IMR-90 (cell line): ENCODE measurements around the gene OXNAD1. TPM values are rescaled to one million over a fixed set of nuclear protein-coding genes. Genes with fewer than 3 reads are reported as not detected.
A peak's percentile ranks its signal among the peaks of the same experiment; 100 is the strongest.

Experiments
- ATAC-seq: fragments of 200-7000 bp; cut with Tn5 transposase; 2 replicates; pipeline ENCODE4 v1.9.1; 2020; ENCODE audit warnings: low read depth, mild to moderate bottlenecking, moderate library complexity
- BruUV-seq: library from RNA; stranded (reverse); fragments of 400-500 nt; replicated peaks from 2 replicates; lab custom pipeline; 2021; lab: Mats Ljungman, UMichigan
- CTCF ChIA-PET: fragments of 300-600 bp; formaldehyde crosslinking; extraction: SDS; loops from one replicate; lab custom pipeline; 2021; ENCODE audit warnings: antibody characterized with exemption; lab: Yijun Ruan, JAX
- POLR2A ChIA-PET: fragments of 300-600 bp; sonication (Branson Sonifier 250); formaldehyde crosslinking; loops from one replicate; lab custom pipeline; 2022; ENCODE audit warnings: antibody characterized with exemption; ENCODE audit not compliant: unreplicated experiment; lab: Charles Lee
- DNase-seq: peaks from one replicate; pipeline ENCODE4 v3.0.0; 2013
- H2AFZ ChIP-seq: replicated peaks from 2 replicates; pipeline ENCODE3; 2013; ENCODE audit warnings: low read length, mild to moderate bottlenecking; ENCODE audit not compliant: poor library complexity
- H2AK5ac ChIP-seq: 2 replicates; pipeline ENCODE4 v1.6.1; 2013; ENCODE audit warnings: low read depth, low read length, inconsistent platforms
- H2AK9ac ChIP-seq: replicated peaks from 2 replicates; pipeline ENCODE3; 2013; ENCODE audit warnings: mild to moderate bottlenecking, low read depth, low read length, moderate library complexity; ENCODE audit not compliant: poor library complexity
- H2BK120ac ChIP-seq: 2 replicates; pipeline ENCODE4 v1.6.1; 2013; ENCODE audit warnings: low read depth, low read length, inconsistent platforms
- H2BK15ac ChIP-seq: 3 replicates; pipeline ENCODE4 v1.6.1; 2013; ENCODE audit warnings: low read depth, low read length, inconsistent platforms
- H2BK20ac ChIP-seq: 2 replicates; pipeline ENCODE4 v1.6.1; 2013; ENCODE audit warnings: low read depth, mild to moderate bottlenecking, inconsistent platforms, low read length, moderate library complexity
- H2BK5ac ChIP-seq: 2 replicates; pipeline ENCODE4 v1.6.1; 2013; ENCODE audit warnings: mild to moderate bottlenecking, low read depth, low read length, inconsistent platforms; ENCODE audit not compliant: poor library complexity, severe bottlenecking
- H3K14ac ChIP-seq: replicated peaks from 2 replicates; pipeline ENCODE4 v1.6.1; 2013; ENCODE audit warnings: low read depth, low read length, inconsistent platforms
- H3K18ac ChIP-seq: 2 replicates; pipeline ENCODE4 v1.6.1; 2013; ENCODE audit warnings: low read depth, low read length, control low read depth
- H3K23ac ChIP-seq: 2 replicates; pipeline ENCODE4 v1.6.1; 2013; ENCODE audit warnings: low read depth, low read length, inconsistent platforms
- H3K27ac ChIP-seq: 2 replicates; pipeline ENCODE4 v1.5.1; 2013; ENCODE audit warnings: mild to moderate bottlenecking, control low read depth, low read length; ENCODE audit not compliant: insufficient read depth
- H3K27me3 ChIP-seq: 2 replicates; pipeline ENCODE4 v1.6.1; 2013; ENCODE audit warnings: low read length; ENCODE audit not compliant: control insufficient read depth, insufficient read depth
- H3K36me3 ChIP-seq: 2 replicates; pipeline ENCODE4 v1.6.1; 2013; ENCODE audit warnings: low read length, mixed read lengths; ENCODE audit not compliant: control insufficient read depth, insufficient read depth
- H3K4ac ChIP-seq: 2 replicates; pipeline ENCODE4 v1.6.1; 2013; ENCODE audit warnings: low read depth, low read length, inconsistent platforms
- H3K4me1 ChIP-seq: 2 replicates; pipeline ENCODE4 v1.6.1; 2013; ENCODE audit warnings: low read length, mixed read lengths; ENCODE audit not compliant: control insufficient read depth, insufficient read depth
- H3K4me2 ChIP-seq: 2 replicates; pipeline ENCODE4 v1.6.1; 2013; ENCODE audit warnings: low read depth, mild to moderate bottlenecking, control low read depth, low read length, moderate library complexity
- H3K4me3 ChIP-seq: 2 replicates; pipeline ENCODE4 v1.5.1; 2013; ENCODE audit warnings: low read depth, mild to moderate bottlenecking, control low read depth, low read length, moderate library complexity; ENCODE audit not compliant: insufficient read depth
- H3K56ac ChIP-seq: 2 replicates; pipeline ENCODE4 v1.6.1; 2013; ENCODE audit warnings: low read length, inconsistent platforms; ENCODE audit not compliant: insufficient read depth; ENCODE audit errors: extremely low read depth
- H3K79me1 ChIP-seq, 2 experiments: 2 replicates each; pipeline ENCODE4 v1.6.1; 2013; ENCODE audit warnings: low read length in 2 of 2, inconsistent platforms in 1 of 2, low read depth in 1 of 2
- H3K9ac ChIP-seq: 2 replicates; pipeline ENCODE4 v1.6.1; 2013; ENCODE audit warnings: low read depth, low read length, control low read depth
- H3K9me1 ChIP-seq: 2 replicates; pipeline ENCODE4 v1.6.1; 2013; ENCODE audit warnings: low read length, inconsistent platforms; ENCODE audit not compliant: insufficient read depth
- H3K9me3 ChIP-seq: 2 replicates; pipeline ENCODE4 v1.6.1; 2013; ENCODE audit warnings: low read length; ENCODE audit not compliant: control insufficient read depth, insufficient read depth
- H4K20me1 ChIP-seq: 2 replicates; pipeline ENCODE4 v1.6.1; 2013; ENCODE audit warnings: low read length, inconsistent platforms; ENCODE audit not compliant: insufficient read depth
- H4K5ac ChIP-seq: 2 replicates; pipeline ENCODE4 v1.6.1; 2013; ENCODE audit warnings: mild to moderate bottlenecking, low read depth, low read length, control low read depth
- H4K8ac ChIP-seq, 2 experiments: 2 replicates each; pipeline ENCODE4 v1.6.1; 2013; ENCODE audit warnings: low read depth in 2 of 2, low read length in 2 of 2, control low read depth in 1 of 2, inconsistent platforms in 1 of 2
- H4K91ac ChIP-seq: 2 replicates; pipeline ENCODE4 v1.6.1; 2013; ENCODE audit warnings: low read depth, low read length, inconsistent platforms; ENCODE audit not compliant: insufficient read depth
- CEBPB ChIP-seq: IDR thresholded peaks from 2 replicates; pipeline ENCODE4 v1.6.1; 2012; ENCODE audit warnings: low read depth, low read length, improper control_type of control experiment
- CHD1 ChIP-seq: IDR thresholded peaks from 2 replicates; pipeline ENCODE4 v1.6.1; 2012; ENCODE audit warnings: low read depth, low read length, improper control_type of control experiment
- FOS ChIP-seq: fragments of 150-350 bp; IDR thresholded peaks from 2 replicates; pipeline ENCODE4 v1.6.1; 2016; ENCODE audit warnings: low read depth, low read length
- MAFK ChIP-seq: IDR thresholded peaks from 2 replicates; pipeline ENCODE4 v1.6.1; 2012; ENCODE audit warnings: low read depth, low read length, improper control_type of control experiment
- NFE2L2 ChIP-seq: fragments of 150-350 bp; IDR thresholded peaks from 2 replicates; pipeline ENCODE4 v1.6.1; 2016; ENCODE audit warnings: low read depth, mild to moderate bottlenecking, low read length
- USF2 ChIP-seq: fragments of 150-350 bp; IDR thresholded peaks from 2 replicates; pipeline ENCODE4 v1.6.1; 2017; ENCODE audit warnings: mild to moderate bottlenecking, antibody characterized with exemption, low read length, low read depth
- WGBS, 2 experiments: methylation state at CpG; one replicate each; pipeline versions ENCODE4 v1.1.5 to v1.1.7; 2013; ENCODE audit warnings: missing lambda C conversion rate in 2 of 2; ENCODE audit not compliant: insufficient read length in 1 of 2; ENCODE audit errors: extremely low coverage in 2 of 2; 5-methylcytosine and 5-hydroxymethylcytosine counted together
- dilution Hi-C: fragments of 300-500 bp; cut with HindIII; formaldehyde crosslinking; loops from one replicate; pipeline ENCODE4 v1.14.3; 2018; ENCODE audit warnings: low sequenced_read_pairs; ENCODE audit not compliant: unreplicated experiment
- in situ Hi-C: fragments of 300-500 bp; cut with MboI; formaldehyde crosslinking; loops from 3 replicates; pipeline ENCODE4 v1.14.3; 2019; ENCODE audit warnings: low sequenced_read_pairs, inconsistent platforms, mixed read lengths
- intact Hi-C: fragments of 100-400 bp; cut with micrococcal nuclease; formaldehyde crosslinking; loops from 2 replicates; pipeline ENCODE4 v1.10.0; 2022
- polyA plus RNA-seq, 3 experiments: library from polyadenylated mRNA; depleted of rRNA; stranded (reverse); fragments of >200 nt; gene quantifications; 2 replicates each; pipeline ENCODE4 v1.2.3, GENCODE V29; 2012; ENCODE audit warnings: low replicate concordance in 1 of 3
- total RNA-seq: library from RNA; depleted of rRNA; stranded (reverse); fragments of >200 nt; gene quantifications from 2 replicates; pipeline ENCODE4 v1.2.3, GENCODE V29; 2012

The OXNAD1 gene
- total and polyA plus RNA-seq, 2 of the 4 experiments (the other 2 are of a cell fraction), result 6.2 to 11.3 TPM

GRCh38 chr3:16318176-16318575 lies 53.2 kb downstream of the OXNAD1 start:
- Histone ChIP-seq H3K14ac (peak overlapping the region; percentile 38; the same call in 1 of the 2 replicates), H3K27me3 (no peaks in the 10 kb centered on the region), H3K18ac (peak overlapping the region; percentile 17), H2AK9ac (no peak overlapping the region), H3K9me3 (no peaks in the 10 kb centered on the region), H4K20me1 (no peaks in the 10 kb centered on the region), H2BK20ac (peak overlapping the region; percentile 57), H4K5ac (peak overlapping the region; percentile 60; the same call in 1 of the 2 replicates), H4K91ac (peak overlapping the region; percentile 60), H3K36me3 (peaks cover 52% of the 10 kb centered on the region), H2BK5ac (peak overlapping the region; percentile 10), H3K4ac (peak overlapping the region; percentile 82), H2AK5ac (peak overlapping the region; percentile 61; the same call in 1 of the 2 replicates), H3K79me1 (peaks cover 8 to 47% of the 10 kb centered on the region in 2 experiments), H2BK15ac (0 out of 3 replicates have a peak overlapping the region, but pooled peaks have one; percentile 49), H3K4me2 (no peak overlapping the region; the same call in 1 of the 2 replicates), H3K56ac (no peak overlapping the region), H3K27ac (peak overlapping the region; percentile 91), H3K9ac (no peak overlapping the region), H3K4me1 (peaks cover 21% of the 10 kb centered on the region), H2BK120ac (peak overlapping the region; percentile 70), H3K4me3 (no peak overlapping the region), H4K8ac (peak overlapping the region; percentile 44 to 68; a peak in 3 of 4 replicates), H2AFZ (no peak overlapping the region), H3K9me1 (peaks cover 21% of the 10 kb centered on the region), H3K23ac (peak overlapping the region; percentile 31; the same call in 1 of the 2 replicates)
- dilution Hi-C loops, result no loop called here
- ATAC-seq, result peak; percentile 88
- ChIA-PET CTCF (interaction anchor here (0.5 to 1.3 kb wide), 5 partner anchors 15 to 694 kb away, joined by 3 to 4 read pairs (median 3); no protein-coding TSS in a partner anchor), POLR2A (interaction anchor here (0.5 to 0.8 kb wide), 2 partner anchors 240 to 784 kb away, joined by 3 to 4 read pairs; no protein-coding TSS in a partner anchor)
- intact Hi-C loops, result loop anchor here (1.0 to 5.0 kb wide), 2 partner anchors 74 to 166 kb away; no protein-coding TSS in a partner anchor
- no CpG with 5 or more reads among the region's 7 CpGs for WGBS, 2 experiments
- in situ Hi-C loops, result no loop called here
- no TSS peak for BruUV-seq
- TF ChIP-seq FOS, result no peak
- TF ChIP-seq USF2, result no peak
- TF ChIP-seq CEBPB, result peak; percentile 92
- no peak for TF ChIP-seq CHD1
- no peak for TF ChIP-seq NFE2L2
- TF ChIP-seq MAFK, result no peak
- DNase-seq, result peak; percentile 83
